Measurements from ENCODE around the gene CLEC12A.

CLEC12A gene

DNA sequence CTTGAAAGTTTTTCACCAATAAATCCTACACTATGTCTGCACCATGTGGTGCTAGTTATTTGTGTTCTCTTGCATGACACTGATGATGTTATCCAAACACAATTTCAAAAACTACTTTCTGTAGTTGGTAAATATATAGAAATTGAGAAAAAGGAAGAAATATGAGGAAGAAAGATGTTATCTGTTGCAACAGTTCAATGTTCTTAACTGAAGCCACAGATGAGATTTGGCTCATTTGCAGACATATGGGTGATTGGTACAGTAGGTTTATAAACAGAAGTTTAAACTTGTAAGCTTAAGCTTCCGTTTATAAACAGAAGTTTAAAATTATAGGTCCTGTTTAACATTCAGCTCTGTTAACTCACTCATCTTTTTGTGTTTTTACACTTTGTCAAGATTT, at the start of gene CLEC12A:
Gene CLEC12A (plus strand): TSS at position 229 of the 400 bp plus-strand sequence. CDS start 188 bp downstream, outside the sequence.
- no peak within 1 kb of the TSS for H3K4me3 Mint-ChIP-seq
- no peak for DNase-seq (ENCODE audit: low spot score)
- H3K36me3 Mint-ChIP-seq (ENCODE audit: low read depth), result peaks cover 6% of the 10 kb centered on the region
- H3K9me3 Mint-ChIP-seq, result peaks cover 3% of the 10 kb centered on the region
- peaks cover 5% of the 10 kb centered on the region for H3K4me1 Mint-ChIP-seq (ENCODE audit: low read depth)
- H3K27me3 Mint-ChIP-seq (ENCODE audit: low read depth), result peaks cover 27% of the 10 kb centered on the region
- H3K27ac Mint-ChIP-seq, result no peak within 1 kb of the TSS

DNA sequence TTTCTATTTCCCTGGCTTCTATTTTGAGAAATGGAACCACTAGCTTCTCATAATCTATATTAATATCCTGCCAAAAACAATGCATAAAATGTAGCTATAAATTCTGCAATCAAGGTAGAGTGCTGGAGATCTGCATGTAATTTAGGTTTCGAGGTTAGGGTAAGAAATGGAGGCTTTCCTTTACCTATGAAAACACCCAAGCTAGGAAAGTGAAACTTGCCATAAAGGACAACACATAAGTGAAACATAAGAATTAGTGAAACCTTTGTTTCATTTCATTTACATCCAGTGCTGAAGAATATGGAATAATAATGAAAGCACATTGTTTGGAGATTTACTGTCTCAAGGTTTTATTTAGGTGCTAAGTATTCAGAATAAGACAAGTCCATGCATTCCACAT, 48.8 kb upstream of the CLEC12A start:
- DNase-seq (ENCODE audit: low spot score), result no peak
- peaks cover 1% of the 10 kb centered on the region for H3K36me3 Mint-ChIP-seq (ENCODE audit: low read depth)
- peaks cover 3% of the 10 kb centered on the region for H3K9me3 Mint-ChIP-seq
- peaks cover 17% of the 10 kb centered on the region for H3K27me3 Mint-ChIP-seq (ENCODE audit: low read depth)
- H3K4me3 Mint-ChIP-seq, result no peak overlapping the region
- H3K4me1 Mint-ChIP-seq (ENCODE audit: low read depth), result peaks cover 16% of the 10 kb centered on the region
- H3K27ac Mint-ChIP-seq, result no peak overlapping the region

DNA sequence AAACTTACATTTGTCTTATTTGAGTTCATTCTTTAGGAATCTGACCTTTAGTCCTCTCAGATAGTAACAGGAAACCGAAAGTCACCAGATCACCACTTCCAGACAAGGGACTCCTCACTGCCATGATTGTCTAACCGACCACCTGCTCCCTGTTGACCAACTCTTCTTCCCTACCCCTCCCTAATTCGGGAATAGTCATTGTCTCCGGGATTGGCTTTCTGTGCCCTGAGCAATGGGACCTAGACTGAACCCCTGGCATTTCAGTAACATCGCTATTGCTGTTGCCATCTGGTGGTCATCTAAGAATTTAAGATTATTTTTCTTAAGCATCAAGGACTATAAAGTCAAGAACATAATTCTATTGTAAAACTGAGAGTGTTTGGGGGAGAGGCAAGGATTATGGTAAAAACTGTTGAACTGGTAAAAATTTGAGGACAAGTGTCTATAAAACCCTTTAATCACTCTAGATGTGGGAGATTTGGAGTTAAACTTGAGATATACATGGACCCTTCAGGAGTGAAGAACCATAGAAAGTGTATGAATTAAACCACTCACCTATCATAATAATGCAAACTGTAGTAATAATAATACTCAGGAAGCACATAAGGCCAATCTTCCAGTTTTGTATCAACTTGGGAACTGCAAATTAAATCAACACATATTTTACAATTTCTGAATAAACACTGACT, 45.4 kb upstream of the CLEC12A start:
- no peak for DNase-seq (ENCODE audit: low spot score)
- Mint-ChIP-seq H3K27ac (no peak overlapping the region), H3K4me3 (peak overlapping the region; percentile 71), H3K4me1 (ENCODE audit: low read depth) (peaks cover 19% of the 10 kb centered on the region), H3K9me3 (peaks cover 3% of the 10 kb centered on the region), H3K27me3 (ENCODE audit: low read depth) (peaks cover 17% of the 10 kb centered on the region), H3K36me3 (ENCODE audit: low read depth) (peaks cover 1% of the 10 kb centered on the region)

DNA sequence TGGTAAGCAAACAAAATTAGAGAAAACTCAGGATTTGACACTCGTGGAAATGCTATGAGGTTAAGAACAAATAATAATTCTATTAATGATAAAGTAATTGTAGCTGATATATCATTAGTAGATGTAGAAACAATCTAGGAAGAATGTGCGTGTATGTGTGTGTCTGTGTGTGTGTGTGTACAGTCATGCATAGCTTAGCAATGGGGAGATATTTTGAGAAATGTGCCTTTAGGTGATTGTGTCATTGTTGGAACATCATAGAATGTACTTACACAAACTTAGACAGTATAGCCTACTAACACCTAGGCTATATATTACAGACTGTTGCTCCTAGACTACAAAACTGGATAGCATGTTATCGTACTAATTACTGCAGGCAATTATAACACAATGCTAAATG, 44.3 kb upstream of the CLEC12A start:
- Mint-ChIP-seq H3K4me1 (ENCODE audit: low read depth) (peaks cover 19% of the 10 kb centered on the region), H3K9me3 (peaks cover 3% of the 10 kb centered on the region), H3K36me3 (ENCODE audit: low read depth) (peaks cover 1% of the 10 kb centered on the region), H3K27me3 (ENCODE audit: low read depth) (peaks cover 19% of the 10 kb centered on the region), H3K4me3 (no peak overlapping the region), H3K27ac (no peak overlapping the region)
- no peak for DNase-seq (ENCODE audit: low spot score)

DNA sequence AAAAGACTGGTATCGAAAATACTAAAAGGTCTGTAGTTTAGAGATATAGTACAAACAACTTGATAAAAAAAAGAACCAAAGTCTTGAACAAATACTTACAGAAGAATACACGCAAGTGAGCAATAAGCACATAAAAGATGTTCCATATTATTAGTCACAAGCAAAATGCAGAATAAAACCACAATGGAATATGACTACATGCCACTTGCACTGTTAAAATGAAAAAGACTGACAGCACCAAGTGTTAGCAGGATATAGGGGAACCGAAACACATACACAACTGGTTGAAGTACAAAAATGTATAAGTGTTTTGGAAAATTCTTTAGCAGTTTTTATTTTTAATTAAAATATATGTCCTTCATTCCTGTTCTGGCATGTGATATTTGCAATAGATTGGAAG, 42.6 kb upstream of the CLEC12A start:
- Mint-ChIP-seq H3K27me3 (ENCODE audit: low read depth) (peaks cover 27% of the 10 kb centered on the region), H3K4me1 (ENCODE audit: low read depth) (peaks cover 9% of the 10 kb centered on the region), H3K4me3 (no peak overlapping the region), H3K36me3 (ENCODE audit: low read depth) (no peaks in the 10 kb centered on the region), H3K9me3 (no peaks in the 10 kb centered on the region), H3K27ac (no peak overlapping the region)
- DNase-seq (ENCODE audit: low spot score), result no peak

DNA sequence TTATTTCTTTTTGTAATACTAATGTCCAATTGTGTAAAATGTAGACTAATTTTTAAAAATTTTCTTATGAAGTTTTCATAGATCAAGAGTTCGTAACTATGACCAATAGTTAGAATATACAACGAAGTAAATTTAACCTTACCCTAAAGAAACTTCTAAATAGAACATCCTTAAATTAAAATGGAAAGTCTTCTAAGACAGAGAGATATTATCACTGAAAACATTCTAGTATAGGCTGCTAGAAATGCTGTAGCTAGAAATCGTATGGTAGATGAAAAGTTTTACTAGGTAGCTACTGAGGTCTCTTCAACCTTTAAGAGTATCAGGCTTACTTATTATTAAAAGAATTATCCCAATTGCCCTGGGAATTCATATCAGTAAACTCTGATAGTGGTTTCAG, 40.0 kb upstream of the CLEC12A start:
- H3K36me3 Mint-ChIP-seq (ENCODE audit: low read depth), result no peaks in the 10 kb centered on the region
- H3K27ac Mint-ChIP-seq, result no peak overlapping the region
- H3K9me3 Mint-ChIP-seq, result no peaks in the 10 kb centered on the region
- no peak overlapping the region for H3K4me3 Mint-ChIP-seq
- peaks cover 27% of the 10 kb centered on the region for H3K27me3 Mint-ChIP-seq (ENCODE audit: low read depth)
- DNase-seq (ENCODE audit: low spot score), result no peak
- peaks cover 2% of the 10 kb centered on the region for H3K4me1 Mint-ChIP-seq (ENCODE audit: low read depth)

DNA sequence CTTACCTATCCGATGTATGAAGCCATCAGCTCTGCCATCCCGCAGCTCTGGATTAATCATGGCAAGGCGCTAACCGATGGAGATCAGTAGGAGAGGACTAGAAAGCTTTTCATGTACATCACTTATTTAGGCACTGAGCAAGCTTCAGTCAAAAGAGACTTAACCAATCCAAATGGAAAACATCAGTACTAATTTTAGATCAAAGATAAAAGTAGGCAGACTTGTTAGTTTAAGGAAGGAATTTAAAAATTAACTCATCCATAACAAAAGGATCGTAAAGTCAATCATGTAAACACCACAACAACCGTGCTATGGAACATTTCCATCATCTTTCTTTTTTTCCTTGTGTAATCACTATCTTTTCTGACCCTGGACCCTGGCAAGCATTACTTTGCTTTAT, 38.9 kb upstream of the CLEC12A start, which contains the start of gene CLEC2A:
Gene CLEC2A (minus strand): TSS at position 101 of the 400 bp plus-strand sequence. CDS start 41 bp downstream, at position 60.
- peaks cover 27% of the 10 kb centered on the region for H3K27me3 Mint-ChIP-seq (ENCODE audit: low read depth)
- no peak within 1 kb of the TSS for H3K27ac Mint-ChIP-seq

DNA sequence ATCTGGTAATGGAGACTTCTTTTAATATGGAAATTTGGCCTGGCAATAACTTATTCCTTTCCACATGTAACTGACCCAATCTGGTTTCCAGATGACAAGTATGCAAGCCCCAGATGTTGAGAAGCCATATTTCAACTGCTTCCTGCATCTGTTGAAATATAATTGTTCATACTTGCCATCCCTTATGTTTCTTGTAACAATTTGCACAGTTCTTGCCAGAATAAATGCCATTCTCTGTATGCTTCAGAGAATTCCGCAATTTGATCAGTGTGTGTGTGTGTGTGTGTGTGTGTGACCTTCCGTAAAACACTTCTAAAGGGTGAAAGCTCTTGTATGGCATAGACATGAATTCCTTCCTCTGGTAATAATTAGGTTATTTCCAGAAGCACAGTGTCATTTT, 37.3 kb upstream of the CLEC12A start:
- no peak overlapping the region for H3K4me3 Mint-ChIP-seq
- H3K4me1 Mint-ChIP-seq (ENCODE audit: low read depth), result no peaks in the 10 kb centered on the region
- DNase-seq (ENCODE audit: low spot score), result no peak

More for the DNA sequence above, 38.9 kb upstream of the CLEC12A start, which contains the start of gene CLEC2A:
- H3K4me1 Mint-ChIP-seq (ENCODE audit: low read depth), result peaks cover 2% of the 10 kb centered on the region
- no peaks in the 10 kb centered on the region for H3K9me3 Mint-ChIP-seq
- DNase-seq (ENCODE audit: low spot score), result no peak
- H3K4me3 Mint-ChIP-seq, result no peak within 1 kb of the TSS
- no peaks in the 10 kb centered on the region for H3K36me3 Mint-ChIP-seq (ENCODE audit: low read depth)

DNA sequence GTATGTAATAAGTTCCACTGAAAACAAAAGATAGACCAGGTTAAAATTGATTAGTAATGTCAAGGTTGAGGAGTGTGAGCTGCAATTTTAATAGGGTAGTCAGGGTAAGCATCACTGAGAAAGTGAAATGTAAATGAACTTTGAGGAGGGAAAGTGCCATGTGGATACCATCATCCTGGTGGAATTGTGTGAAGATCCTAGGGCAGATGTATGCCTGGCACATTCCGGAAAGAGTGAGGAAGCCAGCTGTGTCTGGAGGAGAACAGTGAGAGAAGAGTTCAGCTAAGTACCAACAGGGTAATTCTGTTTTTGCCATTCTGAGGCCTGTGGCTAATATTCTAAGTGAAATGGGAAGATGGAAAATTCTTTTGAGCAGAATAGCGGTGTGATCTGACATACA, 36.2 kb upstream of the CLEC12A start:
- DNase-seq (ENCODE audit: low spot score), result no peak
- H3K27me3 Mint-ChIP-seq (ENCODE audit: low read depth), result peaks cover 24% of the 10 kb centered on the region
- H3K27ac Mint-ChIP-seq, result no peak overlapping the region
- no peaks in the 10 kb centered on the region for H3K36me3 Mint-ChIP-seq (ENCODE audit: low read depth)
- H3K9me3 Mint-ChIP-seq, result no peaks in the 10 kb centered on the region
- no peak overlapping the region for H3K4me3 Mint-ChIP-seq
- no peaks in the 10 kb centered on the region for H3K4me1 Mint-ChIP-seq (ENCODE audit: low read depth)

More for the DNA sequence above, 37.3 kb upstream of the CLEC12A start:
- H3K36me3 Mint-ChIP-seq (ENCODE audit: low read depth), result no peaks in the 10 kb centered on the region
- H3K27ac Mint-ChIP-seq, result no peak overlapping the region
- peaks cover 20% of the 10 kb centered on the region for H3K27me3 Mint-ChIP-seq (ENCODE audit: low read depth)
- H3K9me3 Mint-ChIP-seq, result no peaks in the 10 kb centered on the region

DNA sequence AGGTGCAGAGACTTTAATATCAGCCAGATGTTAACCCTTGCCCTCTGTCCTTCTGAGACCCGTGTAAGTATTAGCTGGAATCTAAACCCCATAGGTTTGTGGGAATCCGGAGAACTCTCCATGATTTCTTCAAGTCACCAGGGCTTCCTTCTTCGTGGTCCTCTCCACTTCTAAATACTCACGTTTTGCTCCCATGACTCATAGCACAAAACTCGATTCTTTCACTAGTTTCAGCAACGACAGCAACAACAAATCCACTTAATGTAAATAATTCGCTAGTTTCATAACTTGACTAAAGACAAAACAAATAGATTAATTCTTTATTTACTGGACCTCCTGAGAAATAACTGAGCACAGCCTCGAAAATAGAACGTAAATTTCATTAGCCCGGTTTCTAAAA, 34.6 kb upstream of the CLEC12A start:
- DNase-seq (ENCODE audit: low spot score), result no peak
- Mint-ChIP-seq H3K4me3 (no peak overlapping the region), H3K27ac (no peak overlapping the region), H3K4me1 (ENCODE audit: low read depth) (peaks cover 13% of the 10 kb centered on the region), H3K9me3 (no peaks in the 10 kb centered on the region), H3K36me3 (ENCODE audit: low read depth) (no peaks in the 10 kb centered on the region), H3K27me3 (ENCODE audit: low read depth) (peaks cover 26% of the 10 kb centered on the region)

DNA sequence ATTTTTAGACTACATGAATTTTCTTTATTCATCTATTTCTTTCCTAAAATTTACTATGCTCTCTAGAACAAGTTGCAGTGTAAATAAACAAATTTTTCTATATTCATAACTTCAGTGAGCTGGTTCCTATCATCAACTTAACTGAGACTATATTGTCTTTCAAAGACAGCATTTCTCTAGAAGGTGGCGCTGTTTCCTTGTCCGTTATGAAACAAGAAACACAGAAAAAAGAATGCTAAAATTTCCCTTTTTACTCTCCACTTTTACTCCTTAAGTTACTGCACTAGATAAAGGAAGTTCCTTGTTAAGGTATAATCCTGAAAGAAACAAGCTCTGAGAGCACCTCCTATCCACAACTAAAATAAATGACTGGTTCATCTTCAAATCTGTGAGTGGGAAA, 30.8 kb upstream of the CLEC12A start:
- Mint-ChIP-seq H3K27ac (no peak overlapping the region), H3K9me3 (no peaks in the 10 kb centered on the region), H3K4me3 (no peak overlapping the region), H3K27me3 (ENCODE audit: low read depth) (peaks cover 25% of the 10 kb centered on the region), H3K4me1 (ENCODE audit: low read depth) (peaks cover 27% of the 10 kb centered on the region), H3K36me3 (ENCODE audit: low read depth) (no peaks in the 10 kb centered on the region)
- no peak for DNase-seq (ENCODE audit: low spot score)

DNA sequence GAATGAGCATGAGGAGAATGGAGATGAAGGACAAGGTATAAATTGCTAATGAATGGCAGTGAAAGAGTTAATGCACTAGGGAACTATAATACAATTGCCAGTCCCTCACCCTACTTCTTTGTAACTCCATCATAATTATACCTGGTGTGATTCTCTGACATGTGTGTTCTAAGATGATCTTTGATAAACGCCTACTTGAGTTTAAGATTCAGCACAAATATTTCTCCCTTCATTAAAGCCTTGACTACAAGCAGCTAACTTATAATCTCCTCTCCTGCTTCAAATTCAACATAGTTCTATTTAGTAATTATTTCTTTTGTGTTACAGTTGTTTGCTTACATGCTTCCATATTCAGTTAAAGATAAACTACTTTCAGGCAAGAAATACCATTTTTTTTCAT, 29.4 kb upstream of the CLEC12A start:
- H3K4me1 Mint-ChIP-seq (ENCODE audit: low read depth), result peaks cover 36% of the 10 kb centered on the region
- peak overlapping the region; percentile 5 for H3K4me3 Mint-ChIP-seq
- peaks cover 25% of the 10 kb centered on the region for H3K27me3 Mint-ChIP-seq (ENCODE audit: low read depth)
- peak overlapping the region; percentile 1 for H3K27ac Mint-ChIP-seq
- DNase-seq (ENCODE audit: low spot score), result no peak
- no peaks in the 10 kb centered on the region for H3K36me3 Mint-ChIP-seq (ENCODE audit: low read depth)
- no peaks in the 10 kb centered on the region for H3K9me3 Mint-ChIP-seq

DNA sequence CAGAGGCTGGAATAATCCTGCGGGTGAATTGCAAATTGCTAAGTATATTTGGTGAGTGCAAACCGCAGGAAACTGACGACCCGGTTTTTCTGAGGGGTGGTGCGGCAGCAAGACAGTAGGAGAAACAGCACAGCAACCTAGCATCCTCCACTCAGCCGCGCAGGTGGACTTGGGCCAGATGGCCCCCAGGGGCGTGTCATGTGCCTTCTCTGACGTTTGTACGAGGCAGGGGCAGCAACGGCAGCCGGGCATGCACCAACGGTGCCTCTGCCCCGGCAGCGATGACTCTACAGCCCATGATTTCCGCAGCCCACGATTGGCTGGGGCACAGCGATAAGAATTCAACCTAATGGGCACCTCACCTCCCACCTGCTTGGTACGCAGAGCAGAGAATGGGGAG, 28.0 kb upstream of the CLEC12A start:
- Mint-ChIP-seq H3K9me3 (no peaks in the 10 kb centered on the region), H3K4me1 (ENCODE audit: low read depth) (peaks cover 46% of the 10 kb centered on the region), H3K27me3 (ENCODE audit: low read depth) (peaks cover 25% of the 10 kb centered on the region), H3K27ac (peak overlapping the region; percentile 78), H3K36me3 (ENCODE audit: low read depth) (no peaks in the 10 kb centered on the region), H3K4me3 (peak overlapping the region; percentile 87)
- DNase-seq (ENCODE audit: low spot score), result peak; percentile 57

DNA sequence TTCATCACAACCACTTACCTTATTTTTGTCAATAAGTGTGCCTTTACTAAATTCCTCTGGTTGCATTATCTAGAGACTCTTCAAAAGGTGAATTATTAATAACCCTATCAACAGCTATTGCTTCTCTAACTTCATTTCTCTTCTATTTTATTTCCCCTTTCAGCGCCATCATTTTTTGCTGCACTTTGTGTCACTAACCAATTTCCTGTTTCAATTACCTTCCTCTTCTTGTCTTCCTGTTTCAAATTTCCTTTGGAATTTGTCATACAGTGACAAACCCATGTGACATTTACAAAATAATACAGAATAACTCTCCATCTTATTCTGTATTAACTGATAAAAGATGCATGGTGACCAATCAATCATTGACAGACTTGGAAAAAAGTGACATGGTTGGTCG, 26.8 kb upstream of the CLEC12A start:
- peaks cover 58% of the 10 kb centered on the region for H3K4me1 Mint-ChIP-seq (ENCODE audit: low read depth)
- H3K27me3 Mint-ChIP-seq (ENCODE audit: low read depth), result peaks cover 18% of the 10 kb centered on the region
- no peaks in the 10 kb centered on the region for H3K36me3 Mint-ChIP-seq (ENCODE audit: low read depth)
- peak overlapping the region; percentile 7 for H3K4me3 Mint-ChIP-seq
- H3K27ac Mint-ChIP-seq, result peak overlapping the region; percentile 58
- no peaks in the 10 kb centered on the region for H3K9me3 Mint-ChIP-seq
- DNase-seq (ENCODE audit: low spot score), result no peak

DNA sequence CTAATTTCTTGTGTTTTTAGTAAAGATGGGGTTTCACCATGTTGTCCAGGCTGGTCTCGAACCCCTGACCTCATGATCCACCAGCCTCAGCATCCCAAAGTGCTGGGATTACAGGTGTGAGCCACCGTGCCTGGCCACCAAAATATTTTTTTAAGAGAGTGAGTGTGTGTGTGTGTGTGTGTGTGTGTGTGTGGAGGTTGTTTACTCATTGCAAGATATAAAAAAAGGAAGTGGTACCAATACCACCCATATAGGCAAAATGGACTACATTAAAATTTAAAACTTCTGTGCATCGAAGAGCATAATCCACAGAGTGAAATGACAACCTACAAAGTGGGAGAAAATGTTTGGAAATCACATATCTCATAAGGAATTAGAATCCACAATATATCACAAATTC, 23.5 kb upstream of the CLEC12A start:
- no peak for DNase-seq (ENCODE audit: low spot score)
- Mint-ChIP-seq H3K27ac (no peak overlapping the region), H3K4me1 (ENCODE audit: low read depth) (peaks cover 57% of the 10 kb centered on the region), H3K4me3 (peak overlapping the region; percentile 10), H3K36me3 (ENCODE audit: low read depth) (no peaks in the 10 kb centered on the region), H3K27me3 (ENCODE audit: low read depth) (no peaks in the 10 kb centered on the region), H3K9me3 (no peaks in the 10 kb centered on the region)
